ENCODE data around the gene PSMA1. TPM values are rescaled to one million over a fixed set of nuclear protein-coding genes. Genes with fewer than 3 reads are reported as not detected.
"Not testable (repeated sequence)": the region's sequence is repeated elsewhere in the genome, so short reads cannot be mapped to it uniquely, and the experiment has no call there.

The PSMA1 gene
- total RNA-seq, 1 experiment from 2014 or later, result 214 TPM

DNA sequence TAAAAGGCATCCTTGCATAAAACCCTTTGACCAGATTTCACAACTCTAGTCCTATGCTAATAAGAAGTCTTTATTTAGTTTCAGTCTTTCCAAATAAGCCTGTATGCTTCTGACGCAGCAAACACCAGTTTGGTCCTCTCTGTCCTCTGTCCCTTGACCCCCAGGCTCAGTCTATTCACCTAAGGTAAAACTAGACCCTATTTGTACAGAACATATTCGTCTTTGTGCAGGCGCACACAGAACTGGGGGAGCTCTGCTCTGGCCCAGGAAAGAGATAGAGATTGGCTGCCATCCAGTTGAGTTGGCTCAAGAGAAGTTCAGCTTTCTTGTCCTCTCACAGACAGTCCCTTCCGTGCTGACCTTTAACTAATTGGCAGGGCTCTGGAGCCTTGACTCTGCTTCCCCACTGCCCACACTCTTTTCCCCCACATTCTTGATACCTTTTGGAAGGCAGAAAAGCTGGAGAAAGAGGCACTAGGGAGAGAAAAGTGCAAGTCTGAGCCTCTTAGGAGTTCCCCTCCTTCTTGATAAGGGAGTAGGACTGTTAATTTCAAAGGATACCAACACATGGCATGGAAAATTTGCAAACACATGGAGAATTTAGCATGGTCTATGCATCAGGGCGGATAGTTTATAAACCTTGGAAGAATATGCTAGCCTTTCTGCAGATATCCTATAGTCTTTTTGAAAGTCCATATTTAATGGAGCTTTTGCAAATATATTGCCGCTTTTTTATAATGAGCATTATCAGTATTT is 21.2 kb upstream of the PSMA1 start:
- no peak overlapping the region for H3K4me3 ChIP-seq (ENCODE audit: insufficient read depth, low read depth, low read length)
- no peaks in the 10 kb centered on the region for H3K27me3 ChIP-seq (ENCODE audit: control insufficient read depth, insufficient read depth, low read length)
- no peaks in the 10 kb centered on the region for H3K36me3 ChIP-seq (replicated peaks; ENCODE audit: control insufficient read depth, insufficient read depth, low read length)
- DNase-seq, result no peak

DNA sequence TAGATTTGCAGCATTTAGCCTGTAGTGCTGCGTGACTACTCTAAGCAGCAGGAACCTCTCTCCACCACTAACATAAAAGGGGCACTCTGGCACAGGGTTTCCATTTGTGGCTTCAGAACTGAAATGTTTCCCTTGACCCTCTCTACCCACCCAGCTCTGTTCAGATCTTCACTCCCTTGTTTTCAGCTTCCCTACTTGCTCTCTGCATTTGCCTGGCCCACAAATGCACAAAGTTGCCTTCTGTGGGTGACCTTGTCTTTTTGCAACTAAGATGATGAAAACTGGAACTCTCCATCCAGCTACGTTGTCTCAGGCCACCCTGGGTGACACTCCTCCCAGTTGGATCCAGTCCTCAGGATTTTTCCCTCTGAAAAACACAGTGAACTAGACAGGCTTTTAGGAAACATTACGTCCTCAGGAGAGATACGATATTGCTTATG is 19.8 kb upstream of the PSMA1 start:
- Histone ChIP-seq H3K4me3 (ENCODE audit: insufficient read depth, low read depth, low read length) (no peak overlapping the region), H3K27me3 (ENCODE audit: control insufficient read depth, insufficient read depth, low read length) (no peaks in the 10 kb centered on the region), H3K36me3 (replicated peaks; ENCODE audit: control insufficient read depth, insufficient read depth, low read length) (no peaks in the 10 kb centered on the region)
- DNase-seq, result no peak

DNA sequence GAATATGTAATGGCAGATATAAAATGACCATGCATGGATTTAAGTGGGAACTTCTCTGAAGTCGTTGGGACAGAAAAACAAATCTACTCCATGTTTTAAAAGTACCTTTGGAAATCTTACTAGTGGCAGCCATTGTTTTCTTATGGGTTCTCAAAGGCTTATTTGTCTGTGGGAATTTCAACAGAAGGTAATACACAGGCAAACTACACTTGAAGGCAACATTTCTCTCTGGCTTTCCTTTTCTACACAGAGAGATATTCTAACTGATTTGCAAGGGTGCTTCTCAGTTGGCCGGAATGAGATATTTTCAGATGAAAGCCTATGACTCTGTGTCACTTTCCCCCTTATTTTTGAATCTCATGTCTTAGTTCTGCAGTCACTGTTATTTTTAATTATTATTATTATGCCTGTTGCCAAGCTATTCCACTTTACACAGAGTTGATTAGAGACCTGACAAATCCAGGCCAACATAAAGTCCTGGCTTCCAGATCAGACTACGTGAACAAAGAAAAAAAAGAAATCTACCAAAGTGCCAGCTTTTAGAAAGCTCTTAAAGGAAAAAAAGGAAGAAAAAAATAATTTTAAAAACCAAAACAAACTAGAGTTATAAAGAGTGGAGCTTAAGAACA is 18.9 kb upstream of the PSMA1 start:
- no peak for DNase-seq
- no peak overlapping the region for H3K4me3 ChIP-seq (ENCODE audit: insufficient read depth, low read depth, low read length)
- H3K27me3 ChIP-seq (ENCODE audit: control insufficient read depth, insufficient read depth, low read length), result no peaks in the 10 kb centered on the region
- H3K36me3 ChIP-seq (replicated peaks; ENCODE audit: control insufficient read depth, insufficient read depth, low read length), result no peaks in the 10 kb centered on the region

DNA sequence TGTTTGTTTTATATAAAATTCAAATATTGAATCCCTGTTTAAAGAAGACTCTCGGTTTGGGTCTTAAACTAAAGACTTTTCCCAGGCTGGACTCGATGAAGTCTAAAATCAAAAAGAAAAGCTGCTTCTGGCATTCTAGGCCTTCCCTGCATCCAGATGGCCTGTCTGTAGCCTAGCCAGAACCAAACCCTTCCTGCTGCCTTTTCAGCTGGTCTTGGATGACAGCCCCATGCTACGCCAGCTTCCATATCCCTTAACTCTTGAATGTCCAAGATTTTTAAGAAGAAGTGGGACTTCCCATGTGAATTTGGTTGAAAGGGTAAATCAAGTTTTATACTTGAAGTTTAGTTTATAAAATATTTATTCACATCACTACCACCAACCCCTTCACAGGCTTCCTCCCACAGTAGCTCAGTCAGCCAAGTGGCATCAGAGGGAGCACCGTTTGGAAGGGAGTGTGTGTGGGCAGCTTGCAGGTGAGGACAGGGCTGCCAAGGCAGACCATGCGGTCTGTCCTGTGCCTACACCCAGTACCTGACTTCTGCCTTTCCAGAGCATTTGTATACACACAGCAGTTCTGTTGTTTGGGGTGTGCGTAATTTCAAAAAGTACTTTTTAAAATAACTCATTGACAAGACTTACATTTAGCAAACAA is 18.2 kb upstream of the PSMA1 start:
- Histone ChIP-seq H3K27me3 (ENCODE audit: control insufficient read depth, insufficient read depth, low read length) (no peaks in the 10 kb centered on the region), H3K36me3 (replicated peaks; ENCODE audit: control insufficient read depth, insufficient read depth, low read length) (no peaks in the 10 kb centered on the region), H3K4me3 (ENCODE audit: insufficient read depth, low read depth, low read length) (no peak overlapping the region)
- DNase-seq, result no peak

DNA sequence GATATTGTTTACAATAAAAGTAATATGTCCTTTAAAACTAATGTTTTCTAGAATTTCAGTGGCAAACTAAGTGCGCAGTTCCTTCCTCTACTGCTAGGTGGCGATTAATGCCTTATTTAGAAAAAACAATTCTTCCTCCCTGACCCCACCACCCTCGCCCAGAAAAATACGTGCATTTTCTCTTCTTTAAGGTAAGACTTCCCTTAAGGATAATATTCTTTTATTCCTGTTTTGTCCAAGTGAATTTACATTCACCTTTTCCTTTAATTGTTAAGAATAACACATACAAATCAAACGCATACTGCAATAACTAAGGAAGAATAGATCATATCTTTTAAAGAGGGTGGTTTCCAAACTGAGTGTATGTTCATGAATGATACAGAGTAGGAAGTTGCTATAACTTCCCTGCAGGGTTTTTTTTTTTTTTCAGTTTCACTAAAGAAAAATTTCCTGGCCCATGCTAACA is 17.0 kb upstream of the PSMA1 start:
- Histone ChIP-seq H3K27me3 (ENCODE audit: control insufficient read depth, insufficient read depth, low read length) (no peaks in the 10 kb centered on the region), H3K36me3 (replicated peaks; ENCODE audit: control insufficient read depth, insufficient read depth, low read length) (no peaks in the 10 kb centered on the region), H3K4me3 (ENCODE audit: insufficient read depth, low read depth, low read length) (no peak overlapping the region)
- DNase-seq, result peak; percentile 76

DNA sequence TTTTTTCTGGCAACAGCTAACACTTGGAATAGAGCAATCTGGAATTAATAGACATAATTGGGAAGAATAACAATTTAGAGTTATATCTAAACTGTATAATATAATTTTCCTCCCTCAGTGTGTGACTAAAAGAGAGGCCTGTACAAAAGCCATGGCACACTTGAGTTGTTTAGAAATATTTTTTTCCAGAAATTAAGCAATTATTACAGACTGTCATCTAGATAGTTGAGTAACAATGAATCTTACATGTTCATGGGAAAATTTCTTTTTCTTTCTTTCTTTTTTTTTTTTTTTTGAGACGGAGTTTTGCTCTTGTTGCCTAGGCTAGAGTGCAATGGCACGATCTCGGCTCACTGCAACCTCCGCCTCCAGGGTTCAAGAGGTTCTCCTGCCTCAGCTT is 15.0 kb upstream of the PSMA1 start:
- H3K27me3 ChIP-seq (ENCODE audit: control insufficient read depth, insufficient read depth, low read length); H3K4me3 ChIP-seq (ENCODE audit: insufficient read depth, low read depth, low read length); H3K36me3 ChIP-seq (replicated peaks; ENCODE audit: control insufficient read depth, insufficient read depth, low read length); DNase-seq: not testable (repeated sequence)

DNA sequence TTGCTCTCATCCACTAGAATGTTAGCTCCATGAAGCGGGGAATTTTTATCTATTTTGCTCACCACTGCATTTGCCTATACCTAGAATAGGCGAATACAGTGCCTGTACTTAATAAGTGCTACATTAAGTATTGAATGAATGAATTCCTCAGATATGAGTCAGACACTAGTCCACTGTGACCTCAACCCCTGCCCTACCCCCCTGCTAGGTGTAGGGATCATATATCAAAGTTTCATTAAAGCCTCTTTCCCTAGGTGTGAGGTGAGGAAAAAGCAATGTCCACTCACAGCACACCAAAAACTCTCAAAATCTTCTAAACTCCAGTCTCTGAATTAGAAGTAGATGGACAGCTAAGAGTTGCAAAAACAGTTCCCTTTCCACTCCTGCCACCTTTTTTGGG is 9.8 kb upstream of the PSMA1 start:
- Histone ChIP-seq H3K4me3 (ENCODE audit: insufficient read depth, low read depth, low read length) (no peak overlapping the region), H3K27me3 (ENCODE audit: control insufficient read depth, insufficient read depth, low read length) (no peaks in the 10 kb centered on the region), H3K36me3 (replicated peaks; ENCODE audit: control insufficient read depth, insufficient read depth, low read length) (no peaks in the 10 kb centered on the region)
- DNase-seq, result no peak

DNA sequence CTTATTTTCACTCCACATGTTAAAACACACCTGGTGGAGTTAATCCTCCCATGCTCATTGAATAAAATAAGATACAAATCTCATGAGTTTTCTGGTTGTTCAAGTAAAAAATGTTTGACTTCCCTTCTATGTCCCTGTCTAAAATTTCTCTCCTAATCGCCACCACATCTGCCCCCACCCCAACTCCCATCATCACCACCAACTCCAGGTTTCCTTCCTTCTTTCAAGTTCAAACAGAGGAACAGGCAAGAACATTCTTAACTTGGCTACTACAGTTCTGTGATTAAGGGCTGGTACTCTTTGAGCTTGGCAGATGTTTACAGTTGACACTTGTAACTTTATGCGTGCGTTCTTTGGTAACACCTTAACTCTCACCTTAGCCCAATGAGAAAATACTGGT is 9.1 kb upstream of the PSMA1 start:
- H3K36me3 ChIP-seq (replicated peaks; ENCODE audit: control insufficient read depth, insufficient read depth, low read length), result no peaks in the 10 kb centered on the region
- DNase-seq, result no peak
- no peaks in the 10 kb centered on the region for H3K27me3 ChIP-seq (ENCODE audit: control insufficient read depth, insufficient read depth, low read length)
- no peak overlapping the region for H3K4me3 ChIP-seq (ENCODE audit: insufficient read depth, low read depth, low read length)

DNA sequence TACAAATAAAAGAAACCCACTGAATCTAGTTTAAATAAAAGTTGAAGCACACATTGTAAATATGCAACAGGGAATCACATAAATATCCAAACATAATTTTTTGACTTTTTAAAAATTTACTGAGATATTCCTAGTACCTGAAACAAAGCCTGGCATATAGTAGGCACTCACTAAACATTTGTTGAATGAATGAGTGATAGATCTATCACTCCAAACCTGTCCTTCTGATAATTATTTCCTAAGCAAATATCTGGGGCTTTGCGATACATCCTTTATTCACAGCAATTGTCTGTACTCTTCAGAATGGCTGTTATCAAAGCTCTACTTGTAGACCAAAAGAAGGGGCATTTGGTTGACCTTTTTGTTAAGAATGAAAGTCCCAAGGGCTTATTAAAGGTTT is 2.6 kb upstream of the PSMA1 start:
- H3K4me3 ChIP-seq (ENCODE audit: insufficient read depth, low read depth, low read length), result no peak overlapping the region
- DNase-seq, result no peak
- H3K36me3 ChIP-seq (replicated peaks; ENCODE audit: control insufficient read depth, insufficient read depth, low read length), result no peaks in the 10 kb centered on the region; the same call in none of the 2 replicates

DNA sequence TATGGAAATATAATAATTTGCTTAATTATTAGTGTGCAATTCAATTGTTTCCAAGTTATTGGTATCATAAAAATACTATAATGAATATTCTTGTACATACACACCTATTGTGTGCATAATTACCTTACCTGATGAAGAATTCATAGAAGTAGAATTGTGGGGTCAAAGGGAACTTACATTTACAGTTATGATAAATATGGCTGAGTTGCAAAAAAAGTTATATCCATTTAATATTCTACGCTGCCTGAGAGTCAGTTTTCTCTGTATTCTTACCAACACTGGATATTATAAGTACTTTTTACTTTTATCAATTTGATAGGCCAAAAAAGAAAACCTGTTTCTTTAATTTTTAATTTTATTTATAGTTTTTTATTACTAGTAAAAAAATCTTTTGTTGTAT is 2.1 kb upstream of the PSMA1 start:
- H3K27me3 ChIP-seq (ENCODE audit: control insufficient read depth, insufficient read depth, low read length), result no peaks in the 10 kb centered on the region
- H3K4me3 ChIP-seq (ENCODE audit: insufficient read depth, low read depth, low read length), result no peak overlapping the region
- H3K36me3 ChIP-seq (replicated peaks; ENCODE audit: control insufficient read depth, insufficient read depth, low read length), result no peaks in the 10 kb centered on the region; the same call in none of the 2 replicates
- no peak for DNase-seq

More for the DNA sequence above, 2.6 kb upstream of the PSMA1 start:
- H3K27me3 ChIP-seq (ENCODE audit: control insufficient read depth, insufficient read depth, low read length), result no peaks in the 10 kb centered on the region

DNA sequence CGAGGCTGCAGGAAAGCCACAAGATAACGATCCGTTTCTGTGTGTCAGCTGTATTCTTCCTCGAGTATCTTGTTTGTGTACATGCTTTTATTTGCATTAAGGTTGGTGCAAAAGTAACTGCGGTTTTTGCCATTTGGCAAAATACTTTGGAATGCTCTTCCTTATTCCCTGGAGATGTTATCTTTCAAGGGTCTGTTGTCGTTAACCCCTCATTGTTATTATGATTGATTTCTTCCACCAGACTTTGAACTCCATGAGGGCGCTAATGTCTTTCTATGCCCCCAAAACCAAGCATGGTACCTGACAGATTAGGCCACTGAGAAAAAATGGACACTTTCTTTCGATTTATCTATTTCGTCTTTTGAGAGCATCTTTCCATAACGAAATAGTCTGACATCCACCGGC is 563 bp upstream of the PSMA1 start:
- H3K27me3 ChIP-seq (ENCODE audit: control insufficient read depth, insufficient read depth, low read length), result no peaks in the 10 kb centered on the region
- no peak for DNase-seq
- peaks cover 2% of the 10 kb centered on the region for H3K36me3 ChIP-seq (replicated peaks; ENCODE audit: control insufficient read depth, insufficient read depth, low read length)
- peak overlapping the region; percentile 57 for H3K4me3 ChIP-seq (ENCODE audit: insufficient read depth, low read depth, low read length)

DNA sequence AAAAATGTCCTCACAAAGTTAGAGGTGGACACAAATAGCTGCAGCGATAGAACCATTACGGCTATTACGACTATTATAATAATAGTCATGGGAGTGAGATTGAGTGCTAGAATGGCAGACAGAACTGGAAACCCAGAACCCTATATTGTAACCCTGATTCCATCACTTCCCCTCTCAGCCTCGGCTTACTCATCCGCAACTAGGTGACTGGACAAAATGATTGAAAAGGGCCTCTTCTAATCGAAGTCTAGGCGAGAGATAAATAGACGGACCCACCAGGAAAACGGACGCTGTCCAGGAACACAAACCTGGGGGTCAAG is 629 bp downstream of the PSMA1 start:
- Histone ChIP-seq H3K36me3 (replicated peaks; ENCODE audit: control insufficient read depth, insufficient read depth, low read length) (peaks cover 3% of the 10 kb centered on the region), H3K27me3 (ENCODE audit: control insufficient read depth, insufficient read depth, low read length) (no peaks in the 10 kb centered on the region), H3K4me3 (ENCODE audit: insufficient read depth, low read depth, low read length) (peak overlapping the region; percentile 57)
- DNase-seq, result no peak

DNA sequence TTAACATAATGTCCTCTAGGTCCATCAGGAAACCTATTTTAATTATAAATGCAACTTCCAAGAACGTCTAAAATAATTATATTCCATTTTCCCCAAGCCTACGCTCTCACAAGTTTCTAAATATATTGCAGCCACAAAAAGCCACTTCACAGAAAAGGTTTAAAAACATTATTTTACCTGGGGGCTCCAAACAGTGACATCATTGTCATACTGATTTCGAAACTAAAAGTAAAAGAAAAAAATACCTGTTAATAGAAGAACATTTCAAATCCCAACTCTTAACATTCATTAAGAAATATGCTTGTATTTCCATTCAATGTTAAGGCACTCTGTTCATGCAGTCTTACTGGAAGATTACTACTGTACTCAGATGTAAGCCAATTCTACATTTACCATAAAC is 1.4 kb downstream of the PSMA1 start:
- H3K27me3 ChIP-seq (ENCODE audit: control insufficient read depth, insufficient read depth, low read length), result no peaks in the 10 kb centered on the region
- no peak for DNase-seq
- peaks cover 7% of the 10 kb centered on the region for H3K36me3 ChIP-seq (replicated peaks; ENCODE audit: control insufficient read depth, insufficient read depth, low read length)
- H3K4me3 ChIP-seq (ENCODE audit: insufficient read depth, low read depth, low read length), result peak overlapping the region; percentile 57

DNA sequence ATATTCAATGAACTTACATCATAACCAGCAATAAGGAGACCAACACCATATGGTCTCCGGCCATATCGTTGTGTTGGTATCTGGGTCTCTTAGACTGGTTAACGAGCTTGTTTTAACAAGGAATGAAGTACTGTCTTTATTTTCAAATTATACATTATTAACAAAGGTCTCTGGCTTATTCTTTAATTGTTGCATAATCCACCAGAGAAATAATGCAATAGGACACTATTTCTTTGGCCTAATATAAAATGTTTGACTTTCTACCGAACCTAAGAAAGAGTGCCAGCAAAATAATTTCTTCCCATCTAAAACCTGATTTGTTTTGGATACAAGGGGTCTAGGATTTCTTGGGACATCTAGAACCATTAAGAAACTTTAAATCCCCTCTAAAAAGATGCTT is 6.4 kb downstream of the PSMA1 start:
- no peak for DNase-seq
- Histone ChIP-seq H3K36me3 (replicated peaks; ENCODE audit: control insufficient read depth, insufficient read depth, low read length) (peaks cover 21% of the 10 kb centered on the region), H3K4me3 (ENCODE audit: insufficient read depth, low read depth, low read length) (no peak overlapping the region), H3K27me3 (ENCODE audit: control insufficient read depth, insufficient read depth, low read length) (no peaks in the 10 kb centered on the region)

DNA sequence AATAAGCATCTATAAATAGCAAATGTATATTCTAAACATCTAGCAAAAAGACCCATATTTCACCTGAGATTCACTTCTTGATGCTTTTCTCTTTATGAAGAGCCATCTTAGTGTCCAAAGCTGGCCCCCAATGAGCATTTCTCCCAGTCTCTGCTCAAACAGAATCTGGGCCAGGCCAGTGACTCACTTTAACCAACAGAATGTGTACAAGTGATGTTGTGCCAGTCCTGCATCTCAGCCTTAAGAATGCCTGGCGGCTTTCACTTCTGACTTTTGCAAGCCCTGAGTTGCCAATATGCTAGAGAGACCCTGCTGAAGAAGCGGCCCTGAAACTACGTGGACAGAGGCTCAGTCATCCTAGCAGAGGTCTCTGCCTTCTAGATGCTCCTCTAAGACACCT is 13.7 kb downstream of the PSMA1 start:
- H3K27me3 ChIP-seq (ENCODE audit: control insufficient read depth, insufficient read depth, low read length), result no peaks in the 10 kb centered on the region
- H3K4me3 ChIP-seq (ENCODE audit: insufficient read depth, low read depth, low read length), result no peak overlapping the region
- peaks cover 27% of the 10 kb centered on the region for H3K36me3 ChIP-seq (replicated peaks; ENCODE audit: control insufficient read depth, insufficient read depth, low read length)
- no peak for DNase-seq

Data from H7 (cell line).